ENCODE results near the gene FBL.

FBL gene

GRCh38 chr19:39867952-39868351 lies 21.8 kb upstream of the FBL start:
- no peak for TF ChIP-seq TAF1 (IDR thresholded peaks at IDR 0.05; ENCODE audit: borderline replicate concordance, insufficient read depth, low read length)

DNA sequence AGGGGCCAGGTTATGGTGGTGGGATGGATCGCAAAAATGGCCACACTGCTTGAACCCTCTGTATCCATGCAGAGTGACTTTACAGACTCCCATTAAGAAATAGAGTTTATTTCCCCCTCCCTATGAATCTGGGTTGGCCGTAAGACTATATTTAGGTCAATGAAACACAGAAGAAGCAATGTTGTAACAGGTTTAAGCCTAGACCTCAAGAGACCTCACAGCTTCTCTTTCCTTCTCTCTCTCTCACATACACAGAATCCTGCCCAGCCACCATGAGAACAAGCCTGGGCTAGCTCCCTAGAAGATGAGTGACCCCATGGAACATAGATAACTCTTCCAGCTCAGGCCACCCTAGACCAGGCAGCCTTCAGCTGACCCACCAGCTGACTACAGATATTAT lies 21.0 kb upstream of the FBL start:
- TF ChIP-seq, protein P1, sequence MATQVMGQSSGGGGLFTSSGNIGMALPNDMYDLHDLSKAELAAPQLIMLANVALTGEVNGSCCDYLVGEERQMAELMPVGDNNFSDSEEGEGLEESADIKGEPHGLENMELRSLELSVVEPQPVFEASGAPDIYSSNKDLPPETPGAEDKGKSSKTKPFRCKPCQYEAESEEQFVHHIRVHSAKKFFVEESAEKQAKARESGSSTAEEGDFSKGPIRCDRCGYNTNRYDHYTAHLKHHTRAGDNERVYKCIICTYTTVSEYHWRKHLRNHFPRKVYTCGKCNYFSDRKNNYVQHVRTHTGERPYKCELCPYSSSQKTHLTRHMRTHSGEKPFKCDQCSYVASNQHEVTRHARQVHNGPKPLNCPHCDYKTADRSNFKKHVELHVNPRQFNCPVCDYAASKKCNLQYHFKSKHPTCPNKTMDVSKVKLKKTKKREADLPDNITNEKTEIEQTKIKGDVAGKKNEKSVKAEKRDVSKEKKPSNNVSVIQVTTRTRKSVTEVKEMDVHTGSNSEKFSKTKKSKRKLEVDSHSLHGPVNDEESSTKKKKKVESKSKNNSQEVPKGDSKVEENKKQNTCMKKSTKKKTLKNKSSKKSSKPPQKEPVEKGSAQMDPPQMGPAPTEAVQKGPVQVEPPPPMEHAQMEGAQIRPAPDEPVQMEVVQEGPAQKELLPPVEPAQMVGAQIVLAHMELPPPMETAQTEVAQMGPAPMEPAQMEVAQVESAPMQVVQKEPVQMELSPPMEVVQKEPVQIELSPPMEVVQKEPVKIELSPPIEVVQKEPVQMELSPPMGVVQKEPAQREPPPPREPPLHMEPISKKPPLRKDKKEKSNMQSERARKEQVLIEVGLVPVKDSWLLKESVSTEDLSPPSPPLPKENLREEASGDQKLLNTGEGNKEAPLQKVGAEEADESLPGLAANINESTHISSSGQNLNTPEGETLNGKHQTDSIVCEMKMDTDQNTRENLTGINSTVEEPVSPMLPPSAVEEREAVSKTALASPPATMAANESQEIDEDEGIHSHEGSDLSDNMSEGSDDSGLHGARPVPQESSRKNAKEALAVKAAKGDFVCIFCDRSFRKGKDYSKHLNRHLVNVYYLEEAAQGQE (IDR thresholded peaks at IDR 0.05; ENCODE audit: insufficient read depth in 1 of 2, low read depth in 2 of 2, low read length in 2 of 2), result no peak
- TF ChIP-seq POLR2AphosphoS5 (IDR thresholded peaks at IDR 0.05; ENCODE audit: low read depth, low read length), result no peak
- TF ChIP-seq TAF1 (IDR thresholded peaks at IDR 0.05; ENCODE audit: borderline replicate concordance, insufficient read depth, low read length), result no peak
- no peak for TF ChIP-seq SIN3A (IDR thresholded peaks at IDR 0.05; ENCODE audit: borderline replicate concordance, insufficient read depth, low read length)
- no peak for TF ChIP-seq FOXP2 (optimal IDR thresholded peaks at IDR 0.05; ENCODE audit: borderline replicate concordance, extremely low read depth, extremely low read length, insufficient read depth)

DNA sequence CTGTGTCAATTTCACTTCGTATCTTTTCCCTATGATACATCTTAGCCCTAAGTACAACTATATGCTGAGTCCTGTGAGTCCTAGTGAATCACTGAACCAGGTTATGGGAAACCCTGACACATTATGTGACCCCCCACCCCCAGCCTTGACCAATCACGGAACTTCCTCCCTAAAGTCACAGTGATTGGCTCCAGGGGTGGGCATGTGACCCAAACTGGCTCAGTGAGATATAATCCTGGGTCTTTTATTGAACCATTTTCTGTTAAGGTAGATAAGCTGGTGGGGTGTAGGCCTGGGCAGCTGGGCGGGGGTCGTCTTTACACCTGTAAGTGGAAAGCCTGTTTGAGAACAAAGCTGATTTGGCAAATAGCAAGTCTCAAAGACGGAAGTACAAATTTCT lies 19.8 kb upstream of the FBL start:
- TF ChIP-seq, protein P1 (IDR thresholded peaks at IDR 0.05; ENCODE audit: insufficient read depth in 1 of 2, low read depth in 2 of 2, low read length in 2 of 2), result no peak
- no peak for TF ChIP-seq TAF1 (IDR thresholded peaks at IDR 0.05; ENCODE audit: borderline replicate concordance, insufficient read depth, low read length)
- no peak for TF ChIP-seq SIN3A (IDR thresholded peaks at IDR 0.05; ENCODE audit: borderline replicate concordance, insufficient read depth, low read length)
- TF ChIP-seq POLR2AphosphoS5 (IDR thresholded peaks at IDR 0.05; ENCODE audit: low read depth, low read length), result no peak
- TF ChIP-seq FOXP2 (optimal IDR thresholded peaks at IDR 0.05; ENCODE audit: borderline replicate concordance, extremely low read depth, extremely low read length, insufficient read depth), result no peak

GRCh38 chr19:39865186-39865585 lies 19.0 kb upstream of the FBL start:
- no peak for TF ChIP-seq SIN3A (IDR thresholded peaks at IDR 0.05; ENCODE audit: borderline replicate concordance, insufficient read depth, low read length)

DNA sequence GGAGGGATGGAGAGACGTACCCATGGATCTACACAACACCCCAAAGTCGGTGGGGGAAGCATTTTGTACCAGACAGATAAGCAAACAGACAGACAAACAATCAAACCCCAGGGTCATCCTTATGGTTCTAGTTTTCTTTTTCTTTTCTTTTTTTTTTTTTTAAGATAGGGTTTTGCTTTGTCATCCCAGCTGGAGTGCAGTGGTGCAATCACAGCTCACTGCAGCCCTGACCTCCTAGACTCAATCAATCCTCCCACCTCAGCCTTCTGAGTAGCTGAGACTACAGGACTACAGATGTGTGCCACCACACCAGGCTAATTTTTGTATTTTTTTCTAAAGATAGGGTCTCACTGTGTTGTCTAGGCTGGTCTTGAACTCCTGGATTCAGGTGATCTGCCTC lies 17.9 kb upstream of the FBL start:
- TF ChIP-seq TAF1 (IDR thresholded peaks at IDR 0.05; ENCODE audit: borderline replicate concordance, insufficient read depth, low read length) (no peak), FOXP2 (optimal IDR thresholded peaks at IDR 0.05; ENCODE audit: borderline replicate concordance, extremely low read depth, extremely low read length, insufficient read depth) (no peak), SIN3A (IDR thresholded peaks at IDR 0.05; ENCODE audit: borderline replicate concordance, insufficient read depth, low read length) (no peak), POLR2AphosphoS5 (IDR thresholded peaks at IDR 0.05; ENCODE audit: low read depth, low read length) (no peak)
- TF ChIP-seq, protein P1 (IDR thresholded peaks at IDR 0.05; ENCODE audit: insufficient read depth in 1 of 2, low read depth in 2 of 2, low read length in 2 of 2), result no peak

DNA sequence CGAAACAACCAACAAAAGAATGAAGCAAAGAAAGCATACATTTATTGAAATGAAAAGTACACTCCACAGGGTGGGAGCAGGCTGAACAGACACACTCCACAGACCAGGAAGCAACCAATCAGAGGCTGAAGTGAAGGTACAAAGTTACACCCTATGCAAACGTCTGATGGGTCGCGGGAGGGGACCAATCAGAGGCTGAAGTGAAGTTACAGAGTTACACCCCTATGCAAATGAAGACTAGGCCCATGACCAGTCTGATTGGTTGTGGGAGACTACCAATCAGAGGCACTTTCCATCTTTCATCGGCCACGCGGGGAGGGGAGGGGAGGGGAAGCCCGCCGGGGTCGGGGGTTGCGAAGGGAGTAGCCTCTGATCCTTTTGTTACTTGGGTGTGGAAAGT lies 12.4 kb upstream of the FBL start:
- TF ChIP-seq, protein P1 (IDR thresholded peaks at IDR 0.05; ENCODE audit: insufficient read depth in 1 of 2, low read depth in 2 of 2, low read length in 2 of 2), result no peak
- TF ChIP-seq SIN3A (IDR thresholded peaks at IDR 0.05; ENCODE audit: borderline replicate concordance, insufficient read depth, low read length) (no peak), FOXP2 (optimal IDR thresholded peaks at IDR 0.05; ENCODE audit: borderline replicate concordance, extremely low read depth, extremely low read length, insufficient read depth) (no peak), POLR2AphosphoS5 (IDR thresholded peaks at IDR 0.05; ENCODE audit: low read depth, low read length) (no peak), TAF1 (IDR thresholded peaks at IDR 0.05; ENCODE audit: borderline replicate concordance, insufficient read depth, low read length) (no peak)
